Fibroblast of skin of right biceps (primary cell): ENCODE results near the gene ELMOD3.
"Not testable (repeated sequence)": the region's sequence is repeated elsewhere in the genome, so short reads cannot be mapped to it uniquely, and the experiment has no call there.

Source experiments
- DNase-seq: peaks from one replicate; pipeline ENCODE4 v3.0.0-alpha.2; 2013

Gene ELMOD3

DNA sequence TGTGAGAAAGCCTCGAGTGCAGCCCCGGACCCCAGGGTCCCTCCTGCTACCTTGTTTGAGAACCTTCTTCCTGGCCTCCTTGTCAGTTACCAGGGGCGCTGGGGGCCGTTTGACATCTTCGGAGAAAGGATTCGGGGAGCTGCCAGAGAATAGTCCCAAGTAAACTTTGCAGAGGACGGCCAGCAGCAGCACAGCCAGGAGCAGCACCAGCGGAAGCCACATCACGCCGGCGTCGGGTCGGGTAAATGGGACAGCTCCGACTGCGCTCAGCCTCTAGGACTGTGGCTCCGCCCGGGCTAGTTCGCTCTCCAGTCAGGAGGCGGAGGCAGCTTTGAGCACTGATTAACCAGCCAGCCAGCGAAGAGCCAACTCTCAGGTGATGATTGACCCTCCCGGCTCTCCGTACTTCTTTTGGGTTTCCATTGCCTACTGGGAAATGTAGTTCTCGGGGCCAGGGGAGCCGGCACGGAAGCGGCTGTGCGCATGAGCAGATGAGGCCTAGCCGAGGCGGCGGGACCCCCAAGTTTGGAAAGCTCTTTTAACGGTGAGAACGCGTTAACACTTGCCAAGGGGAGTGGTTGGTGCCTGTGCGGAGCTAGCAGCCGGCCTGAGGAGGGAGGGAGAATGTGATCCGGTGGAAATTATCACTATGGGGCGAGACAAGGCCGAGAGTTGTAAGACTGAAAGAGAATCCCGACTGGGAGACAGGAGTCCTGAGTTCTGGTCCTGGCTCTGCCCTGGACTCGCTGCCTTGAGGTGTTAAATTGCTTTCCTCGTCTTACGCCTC is at the start of gene ELMOD3, which contains the start of gene RETSAT:
Gene ELMOD3 (plus strand): TSS at position 484 of the 787 bp plus-strand sequence. CDS start 2,430 bp downstream, outside the sequence.
Gene RETSAT (minus strand): TSS at position 243 of the 787 bp plus-strand sequence. CDS start 21 bp downstream, at position 222.
- DNase-seq, result peak; percentile 100

DNA sequence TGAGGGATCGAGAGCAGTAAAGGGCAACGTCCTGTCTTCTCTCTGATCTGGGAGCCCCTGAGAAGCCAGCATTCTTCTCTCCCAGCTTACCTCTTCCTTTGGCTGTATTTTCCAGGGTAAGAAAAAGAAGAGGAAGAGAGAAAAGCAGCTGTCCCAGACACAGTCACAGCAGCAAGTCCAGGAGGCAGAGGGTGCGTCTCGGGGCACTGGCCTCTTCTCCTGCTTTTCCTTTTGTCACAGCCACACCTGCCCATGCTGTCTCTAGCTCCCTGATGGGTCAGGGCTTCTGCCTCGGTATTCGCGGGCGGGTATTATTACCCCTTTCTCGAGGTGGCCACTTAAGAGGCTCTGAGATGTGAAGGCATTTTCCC is 47.1 kb upstream of the ELMOD3 start:
- DNase-seq, result no peak

DNA sequence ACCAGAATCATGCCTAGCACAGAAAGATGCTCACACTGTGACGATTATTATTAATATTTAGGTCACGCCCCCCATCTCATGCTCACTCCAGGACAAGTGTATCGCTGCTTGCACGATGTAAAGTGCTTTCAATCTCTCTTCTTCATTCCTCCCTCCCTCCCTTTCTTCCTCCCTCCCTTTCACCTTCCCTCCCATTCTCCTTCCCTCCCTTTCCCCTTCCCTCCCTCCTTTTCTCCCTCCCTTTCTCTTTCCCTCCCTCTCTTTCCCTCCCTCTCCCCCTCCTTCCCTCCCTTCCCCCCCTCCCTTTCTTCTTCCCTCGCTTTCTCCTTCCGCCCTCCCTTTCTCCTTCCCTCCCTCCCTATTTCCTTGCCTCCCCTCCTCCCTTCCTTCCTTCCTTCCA is 46.4 kb upstream of the ELMOD3 start:
- no peak for DNase-seq

DNA sequence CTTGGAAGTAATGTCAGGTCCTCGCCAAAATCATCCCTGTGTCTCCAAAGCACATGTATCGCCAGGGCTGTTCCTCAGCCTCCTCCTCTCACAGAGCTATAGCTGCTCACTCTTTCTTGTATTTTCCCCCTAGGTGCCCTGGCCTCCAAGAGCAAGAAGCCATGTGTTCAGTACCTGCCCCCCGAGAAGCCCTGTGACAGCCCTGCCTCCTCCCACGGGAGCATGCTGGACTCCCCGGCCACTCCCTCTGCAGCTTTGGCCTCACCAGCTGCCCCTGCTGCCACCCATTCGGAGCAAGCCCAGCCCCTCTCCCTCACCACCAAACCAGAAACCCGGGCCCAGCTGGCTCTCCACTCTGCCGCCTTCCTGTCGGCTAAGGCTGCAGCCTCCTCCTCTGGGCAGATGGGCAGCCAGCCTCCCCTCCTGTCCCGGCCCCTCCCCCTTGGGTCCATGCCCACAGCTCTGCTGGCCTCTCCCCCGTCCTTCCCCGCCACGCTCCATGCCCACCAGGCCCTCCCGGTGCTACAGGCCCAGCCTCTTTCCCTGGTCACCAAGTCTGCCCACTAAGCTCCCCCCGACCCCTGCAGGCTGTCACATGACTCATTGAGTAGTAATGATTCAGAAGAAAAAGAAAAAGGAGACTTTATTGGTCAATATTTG is 45.5 kb upstream of the ELMOD3 start:
- DNase-seq, result peak; percentile 18

DNA sequence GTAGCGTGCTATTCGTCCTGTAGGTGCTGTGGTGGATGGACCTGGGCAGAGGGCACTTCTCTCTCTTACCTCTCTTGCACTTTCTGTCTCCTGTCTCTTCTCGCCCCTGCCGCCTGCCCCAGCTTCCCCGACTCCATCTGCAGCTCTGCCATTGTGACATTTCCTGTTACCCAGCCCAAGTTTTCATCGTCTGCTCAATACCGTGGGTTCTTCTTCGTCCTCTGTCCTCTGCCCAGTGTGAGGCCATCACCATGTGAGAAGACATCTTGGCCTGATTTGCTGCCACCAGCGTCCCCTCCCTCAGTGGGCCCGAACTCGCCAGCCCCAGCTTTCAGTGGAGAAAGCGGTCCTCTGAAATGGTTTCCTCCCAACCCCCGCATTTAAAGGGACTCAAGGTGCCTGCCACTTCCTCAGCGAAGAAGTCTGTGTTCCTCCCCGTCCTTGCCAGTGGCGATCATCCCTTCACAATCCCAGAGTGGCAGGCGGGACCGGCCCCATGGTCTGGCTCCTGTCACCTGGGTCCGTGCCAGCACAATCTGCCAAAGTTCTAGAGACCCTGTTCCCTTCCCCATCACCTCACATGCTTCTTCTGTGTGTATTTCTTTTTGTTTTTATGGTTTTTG is 44.8 kb upstream of the ELMOD3 start:
- no peak for DNase-seq

DNA sequence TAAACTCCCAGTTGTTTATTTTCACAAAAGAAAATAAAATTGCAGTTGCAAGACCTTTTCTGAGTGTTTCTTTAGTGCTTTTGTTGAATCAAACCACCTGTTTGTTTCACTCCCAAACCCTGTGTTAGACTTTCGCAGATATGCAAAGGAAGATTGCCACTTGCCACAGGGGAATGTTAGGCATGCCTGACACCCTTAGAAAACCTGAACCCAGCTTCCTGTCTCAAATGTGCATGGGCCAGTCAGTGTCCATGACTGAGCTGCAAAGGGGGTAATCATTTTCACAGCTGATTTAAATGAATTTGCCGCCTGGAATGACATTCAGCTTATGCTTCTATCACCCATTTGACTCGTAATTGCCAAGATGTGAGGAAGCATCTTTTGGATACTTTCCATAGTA is 44.2 kb upstream of the ELMOD3 start:
- DNase-seq, result no peak

GRCh38 chr2:85312404-85312803 is 42.2 kb upstream of the ELMOD3 start:
- peak; percentile 19 for DNase-seq

GRCh38 chr2:85314884-85315242 is 39.7 kb upstream of the ELMOD3 start:
- DNase-seq, result no peak

DNA sequence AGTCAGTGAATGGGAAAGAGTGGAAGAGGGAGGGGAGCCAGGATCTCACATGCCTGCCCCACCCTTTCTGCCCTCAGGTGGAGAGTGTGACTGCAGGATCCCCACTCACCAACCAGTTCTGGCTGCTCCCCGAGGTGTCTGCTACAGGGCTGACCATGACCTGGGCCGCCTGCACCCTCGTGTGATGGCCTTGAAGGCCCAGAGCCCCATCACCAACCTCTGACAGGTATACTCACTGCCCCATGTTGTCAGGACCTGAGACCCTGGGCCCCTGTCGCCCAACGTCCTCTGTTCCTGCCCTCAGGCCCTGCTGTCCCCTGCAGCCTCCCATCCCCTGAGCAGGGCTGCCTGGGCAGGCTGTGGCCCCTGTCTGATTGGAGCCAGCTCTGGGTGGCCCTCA is 38.6 kb upstream of the ELMOD3 start:
- not testable (repeated sequence) for DNase-seq

GRCh38 chr2:85318222-85319074 is 36.1 kb upstream of the ELMOD3 start:
- DNase-seq, result peak; percentile 85

DNA sequence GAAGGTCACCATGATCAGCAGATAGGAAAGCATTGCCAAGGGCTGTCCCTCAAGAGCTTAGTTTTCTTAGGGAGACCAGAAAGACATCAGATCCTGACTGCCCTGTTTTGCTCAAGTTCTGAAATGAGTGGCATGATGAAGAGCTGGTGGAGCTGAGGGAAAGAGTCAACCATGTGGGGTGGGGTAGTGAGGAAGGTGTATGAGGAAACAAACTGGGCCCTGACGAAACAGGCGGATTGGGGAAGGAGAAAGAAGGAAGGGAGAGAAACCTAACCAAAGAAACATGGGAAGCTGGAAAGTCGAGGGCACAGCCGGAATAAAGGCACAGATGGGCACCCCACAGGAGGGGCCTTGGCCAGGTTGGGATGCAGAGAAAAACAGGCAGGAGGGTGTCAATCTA is 34.8 kb upstream of the ELMOD3 start:
- DNase-seq, result no peak

GRCh38 chr2:85323351-85323987 is 31.1 kb upstream of the ELMOD3 start:
- DNase-seq, result no peak

DNA sequence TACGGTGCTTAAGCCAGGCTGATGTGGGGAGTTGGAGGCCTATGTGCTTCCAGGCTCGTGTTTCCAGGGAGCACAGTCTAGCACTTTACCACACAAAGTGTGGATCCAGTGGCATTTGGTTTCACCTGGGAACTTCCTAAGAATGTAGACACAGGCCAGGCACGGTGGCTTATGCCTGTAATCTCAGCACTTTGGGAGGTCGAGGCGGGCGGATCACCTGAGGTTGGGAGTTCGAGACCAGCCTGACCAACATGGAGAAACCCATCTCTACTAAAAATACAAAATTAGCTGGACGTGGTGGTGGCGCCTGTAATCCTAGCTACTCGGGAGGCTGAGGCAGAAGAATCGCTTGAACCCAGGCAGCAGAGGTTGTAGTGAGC is 30.6 kb upstream of the ELMOD3 start:
- not testable (repeated sequence) for DNase-seq

DNA sequence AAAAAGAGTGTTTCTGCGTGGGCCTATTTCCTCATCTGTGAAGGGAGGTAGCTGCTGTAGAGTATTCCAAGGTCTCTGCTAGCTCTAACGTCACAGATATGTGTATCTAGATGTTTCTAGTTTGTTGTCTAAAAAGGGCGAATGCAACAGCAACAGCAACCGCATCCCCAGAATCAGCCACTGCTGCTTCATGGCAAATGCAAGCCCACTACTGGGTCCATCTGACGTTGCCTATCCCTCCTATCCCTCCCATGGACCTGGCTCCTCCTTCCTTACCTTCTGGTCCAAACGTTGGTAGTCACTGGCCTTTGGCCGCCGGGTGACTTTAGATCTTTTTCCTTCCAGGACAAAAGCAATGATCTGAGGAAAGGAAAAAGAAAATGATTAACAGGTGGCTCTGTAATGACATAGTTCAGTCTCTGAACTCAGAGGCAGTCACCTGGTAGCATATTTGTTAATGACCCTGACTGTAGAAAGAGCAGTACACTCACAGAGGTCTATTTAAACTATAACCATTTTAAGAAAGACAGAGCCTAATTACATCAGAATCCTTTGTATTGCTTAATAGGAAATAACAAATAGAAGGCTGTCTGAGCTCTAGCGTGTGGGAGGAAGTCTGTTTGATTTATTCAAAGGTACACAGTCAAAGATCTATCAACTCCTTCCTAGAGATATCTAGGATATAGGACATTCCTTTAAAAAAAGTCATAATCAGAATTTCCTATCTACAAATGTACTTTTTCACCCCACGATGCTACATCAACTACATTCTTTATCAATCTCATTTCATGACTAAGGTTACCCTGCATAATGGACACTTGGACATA is 29.7 kb upstream of the ELMOD3 start:
- DNase-seq, result peak; percentile 14

GRCh38 chr2:85325466-85325811 is 29.1 kb upstream of the ELMOD3 start:
- no peak for DNase-seq

DNA sequence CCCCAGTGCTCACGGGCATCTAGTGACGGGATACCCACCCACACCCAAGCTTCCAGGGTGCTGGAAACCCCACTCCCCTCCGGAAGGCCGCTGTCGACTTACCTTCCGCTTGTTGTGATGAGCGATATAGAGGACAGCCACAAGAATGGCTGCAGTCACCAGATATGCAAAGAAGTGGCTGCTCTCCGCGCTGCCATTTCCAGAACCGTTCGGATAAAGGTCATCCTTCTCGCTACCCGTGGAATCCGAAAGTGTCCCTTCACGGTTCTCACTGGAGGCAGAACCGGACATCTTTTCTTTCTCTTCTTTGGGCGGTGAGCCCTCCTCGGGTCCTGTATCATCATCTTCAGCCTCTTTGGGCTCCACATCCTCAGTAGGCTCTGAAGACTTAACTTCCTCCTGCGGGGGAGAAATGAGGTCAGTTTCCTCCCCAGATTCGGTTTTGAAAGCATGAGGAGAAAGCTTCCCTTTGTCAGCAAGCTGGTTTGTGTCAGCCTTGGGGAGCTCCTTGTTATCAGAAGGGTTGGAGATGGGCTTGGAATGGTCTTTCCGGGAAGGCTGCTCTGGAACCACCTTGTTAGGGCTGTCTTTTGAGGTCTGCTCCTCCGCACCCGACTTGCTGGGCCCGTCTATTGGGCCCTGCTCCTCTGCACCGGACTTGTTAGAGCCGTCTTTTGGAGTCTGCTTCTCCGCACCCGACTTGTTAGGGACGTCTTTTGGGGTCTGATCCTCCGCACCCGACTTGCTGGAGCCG is 28.0 kb upstream of the ELMOD3 start:
- peak; percentile 16 for DNase-seq

DNA sequence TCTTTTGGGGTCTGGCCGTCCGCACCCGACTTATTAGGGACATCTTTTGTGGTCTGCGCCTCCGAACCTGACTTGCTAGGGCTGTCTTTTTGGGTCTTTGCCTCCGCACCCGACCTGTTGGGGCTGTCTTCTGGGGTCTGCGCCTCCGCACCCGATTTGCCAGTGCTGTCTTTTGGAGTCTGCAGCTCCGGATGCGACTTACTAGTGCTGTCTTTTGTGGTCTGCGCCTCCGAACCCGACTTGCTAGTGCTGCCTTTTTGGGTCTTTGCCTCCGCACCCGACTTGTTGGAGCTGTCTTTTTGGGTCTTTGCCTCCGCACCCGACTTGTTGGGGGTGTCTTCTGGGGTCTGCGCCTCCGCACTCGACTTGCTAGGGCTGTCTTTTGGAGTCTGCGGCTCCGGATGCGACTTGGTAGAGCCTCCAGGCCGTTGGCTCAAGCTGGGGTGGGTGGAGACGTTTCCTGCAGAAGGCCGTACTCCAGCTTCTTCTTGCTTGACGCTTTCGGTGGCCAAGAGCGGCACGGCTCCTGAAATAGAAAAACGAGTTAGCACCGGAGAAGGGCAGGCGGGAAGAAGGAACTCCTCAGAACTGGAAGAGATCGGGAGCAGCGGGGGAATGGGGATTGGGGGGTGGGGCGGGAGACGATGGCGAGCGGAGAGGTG is 27.3 kb upstream of the ELMOD3 start:
- DNase-seq, result peak; percentile 29

GRCh38 chr2:85327822-85328617 is 26.5 kb upstream of the ELMOD3 start, which contains the start of gene TGOLN2:
Gene TGOLN2 (minus strand): TSS chr2:85327989. CDS start chr2:85327962, 27 bp downstream.
- peak; percentile 92 for DNase-seq

- DNase-seq, result no peak
These were observed 25.4 kb upstream of the ELMOD3 start for GRCh38 chr2:85329181-85329651.
